HepG2 (cell line): Measurements from ENCODE around the gene CD37. TPM values are rescaled to one million over a fixed set of nuclear protein-coding genes. Genes with fewer than 3 reads are reported as not detected.

Source experiments
- MLLT10 ChIP-seq: sonication (generic); formaldehyde crosslinking; IDR thresholded peaks from 2 replicates; pipeline ENCODE4 v1.4.0; 2020; ENCODE audit warnings: missing genetic modification reagents
- NFATC3 ChIP-seq: sonication (generic); formaldehyde crosslinking; IDR thresholded peaks from 2 replicates; pipeline ENCODE4 v1.5.1; 2020; ENCODE audit warnings: mild to moderate bottlenecking, missing genetic modification reagents
- ZNF292 ChIP-seq: sonication (generic); formaldehyde crosslinking; IDR thresholded peaks from 2 replicates; pipeline ENCODE4 v1.8.1; 2022; ENCODE audit warnings: mild to moderate bottlenecking, low read depth, missing genetic modification reagents, borderline replicate concordance
- ZNF496 ChIP-seq: sonication (generic); formaldehyde crosslinking; IDR thresholded peaks from 2 replicates; pipeline ENCODE4 v1.8.1; 2023; ENCODE audit warnings: mild to moderate bottlenecking, moderate library complexity, missing genetic modification reagents; ENCODE audit not compliant: insufficient replicate concordance
- ZNF619 ChIP-seq: sonication (generic); formaldehyde crosslinking; IDR thresholded peaks from 2 replicates; pipeline ENCODE4 v1.4.0; 2020; ENCODE audit warnings: mild to moderate bottlenecking, missing genetic modification reagents
- polyA plus RNA-seq, 8 experiments: library from polyadenylated mRNA; depleted of rRNA in 3 of 8; stranded (reverse) in 7 of 8; unstranded in 1 of 8; fragments of >200 nt; fragmentation: Illumina TruSeq in 4 of 8; extraction: Trizol in 4 of 8; gene quantifications; 2 replicates each; pipeline versions ENCODE4 v1.2.1 to v1.2.3, GENCODE V29; 2011 to 2016; ENCODE audit warnings: low read depth in 4 of 8, missing spikeins in 1 of 8, mixed read lengths in 1 of 8; ENCODE audit not compliant: insufficient read depth in 1 of 8
- total RNA-seq, 5 experiments: library from RNA; depleted of rRNA; stranded (reverse); fragments of >200 nt; fragmentation: Illumina TruSeq; extraction: Trizol; gene quantifications; 2 replicates each; pipeline ENCODE4 v1.2.3, GENCODE V29; 2016; ENCODE audit warnings: low read depth in 1 of 5
- TF ChIP-seq, protein P1 (sequence below): sonication (generic); formaldehyde crosslinking; conservative IDR thresholded peaks from 2 replicates; pipeline ENCODE4 v1.4.0; 2020; ENCODE audit warnings: mild to moderate bottlenecking, missing genetic modification reagents, moderate library complexity
- TF ChIP-seq, protein P2 (sequence below): sonication (generic); formaldehyde crosslinking; IDR thresholded peaks from 2 replicates; pipeline ENCODE4 v1.5.0; 2020; ENCODE audit warnings: missing genetic modification reagents
- TF ChIP-seq, protein P3 (sequence below): sonication (generic); formaldehyde crosslinking; IDR thresholded peaks from 2 replicates; pipeline ENCODE4 v1.4.0; 2020; ENCODE audit warnings: missing genetic modification reagents
- TF ChIP-seq, protein P4 (sequence below): sonication (generic); formaldehyde crosslinking; IDR thresholded peaks from 2 replicates; pipeline ENCODE4 v1.4.0; 2020; ENCODE audit warnings: mild to moderate bottlenecking, missing genetic modification reagents, borderline replicate concordance
- TF ChIP-seq, protein P5 (sequence below): sonication (generic); formaldehyde crosslinking; IDR thresholded peaks from 2 replicates; pipeline ENCODE4 v1.4.0; 2020; ENCODE audit warnings: missing genetic modification reagents, mild to moderate bottlenecking, borderline replicate concordance
- TF ChIP-seq, protein P6 (sequence below): sonication (generic); formaldehyde crosslinking; IDR thresholded peaks from 2 replicates; pipeline ENCODE4 v1.5.0; 2020; ENCODE audit warnings: missing genetic modification reagents, mild to moderate bottlenecking, borderline replicate concordance
- TF ChIP-seq, protein P7 (sequence below): sonication (generic); formaldehyde crosslinking; IDR thresholded peaks from 2 replicates; pipeline ENCODE4 v1.4.0; 2020; ENCODE audit warnings: mild to moderate bottlenecking, missing genetic modification reagents

Gene CD37
- total and polyA plus RNA-seq, 2 of the 13 experiments (the other 11 are each of a cell fraction or from before 2014, with no cell fraction given), result not detected

DNA sequence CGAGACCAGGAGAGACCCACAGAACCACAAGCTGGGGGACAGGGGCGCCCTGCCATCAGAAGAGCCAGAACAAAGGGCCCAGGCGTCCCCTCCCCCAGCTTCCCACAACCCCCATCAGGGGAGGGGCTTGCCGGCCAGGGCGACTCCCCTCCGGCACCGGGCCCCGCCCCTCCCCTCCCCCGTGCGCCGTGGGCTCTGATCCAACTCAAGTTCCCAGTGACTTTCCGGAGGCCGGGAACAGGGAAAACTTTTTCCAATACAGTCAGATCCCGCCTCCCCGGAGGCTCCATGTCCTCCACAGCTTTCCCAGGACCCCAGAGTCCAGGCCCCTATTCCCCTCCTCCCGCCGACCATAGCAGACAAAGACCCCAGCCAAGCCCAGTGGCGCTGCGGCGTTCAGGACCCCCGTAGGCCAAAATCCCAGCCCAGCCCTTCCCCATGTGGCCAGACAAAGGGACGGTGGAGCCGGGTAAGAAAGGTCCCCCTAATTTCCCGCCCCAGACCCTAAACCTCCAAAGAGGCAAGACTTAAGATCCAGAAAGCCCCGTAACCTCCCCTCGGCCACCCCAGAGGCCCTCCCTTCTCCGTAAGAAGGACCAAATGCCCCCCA is 26.3 kb downstream of the CD37 start (continued):
- TF ChIP-seq, protein P1, sequence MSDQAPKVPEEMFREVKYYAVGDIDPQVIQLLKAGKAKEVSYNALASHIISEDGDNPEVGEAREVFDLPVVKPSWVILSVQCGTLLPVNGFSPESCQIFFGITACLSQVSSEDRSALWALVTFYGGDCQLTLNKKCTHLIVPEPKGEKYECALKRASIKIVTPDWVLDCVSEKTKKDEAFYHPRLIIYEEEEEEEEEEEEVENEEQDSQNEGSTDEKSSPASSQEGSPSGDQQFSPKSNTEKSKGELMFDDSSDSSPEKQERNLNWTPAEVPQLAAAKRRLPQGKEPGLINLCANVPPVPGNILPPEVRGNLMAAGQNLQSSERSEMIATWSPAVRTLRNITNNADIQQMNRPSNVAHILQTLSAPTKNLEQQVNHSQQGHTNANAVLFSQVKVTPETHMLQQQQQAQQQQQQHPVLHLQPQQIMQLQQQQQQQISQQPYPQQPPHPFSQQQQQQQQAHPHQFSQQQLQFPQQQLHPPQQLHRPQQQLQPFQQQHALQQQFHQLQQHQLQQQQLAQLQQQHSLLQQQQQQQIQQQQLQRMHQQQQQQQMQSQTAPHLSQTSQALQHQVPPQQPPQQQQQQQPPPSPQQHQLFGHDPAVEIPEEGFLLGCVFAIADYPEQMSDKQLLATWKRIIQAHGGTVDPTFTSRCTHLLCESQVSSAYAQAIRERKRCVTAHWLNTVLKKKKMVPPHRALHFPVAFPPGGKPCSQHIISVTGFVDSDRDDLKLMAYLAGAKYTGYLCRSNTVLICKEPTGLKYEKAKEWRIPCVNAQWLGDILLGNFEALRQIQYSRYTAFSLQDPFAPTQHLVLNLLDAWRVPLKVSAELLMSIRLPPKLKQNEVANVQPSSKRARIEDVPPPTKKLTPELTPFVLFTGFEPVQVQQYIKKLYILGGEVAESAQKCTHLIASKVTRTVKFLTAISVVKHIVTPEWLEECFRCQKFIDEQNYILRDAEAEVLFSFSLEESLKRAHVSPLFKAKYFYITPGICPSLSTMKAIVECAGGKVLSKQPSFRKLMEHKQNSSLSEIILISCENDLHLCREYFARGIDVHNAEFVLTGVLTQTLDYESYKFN (CRISPR knock-in tag), result peak; percentile 64
- TF ChIP-seq NFATC3 (CRISPR knock-in tag) (no peak), ZNF496 (CRISPR knock-in tag) (no peak), ZNF619 (CRISPR knock-in tag) (no peak), MLLT10 (CRISPR knock-in tag) (no peak), ZNF292 (no peak)
- TF ChIP-seq, protein P2, sequence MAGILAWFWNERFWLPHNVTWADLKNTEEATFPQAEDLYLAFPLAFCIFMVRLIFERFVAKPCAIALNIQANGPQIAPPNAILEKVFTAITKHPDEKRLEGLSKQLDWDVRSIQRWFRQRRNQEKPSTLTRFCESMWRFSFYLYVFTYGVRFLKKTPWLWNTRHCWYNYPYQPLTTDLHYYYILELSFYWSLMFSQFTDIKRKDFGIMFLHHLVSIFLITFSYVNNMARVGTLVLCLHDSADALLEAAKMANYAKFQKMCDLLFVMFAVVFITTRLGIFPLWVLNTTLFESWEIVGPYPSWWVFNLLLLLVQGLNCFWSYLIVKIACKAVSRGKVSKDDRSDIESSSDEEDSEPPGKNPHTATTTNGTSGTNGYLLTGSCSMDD (CRISPR knock-in tag), result no peak
- TF ChIP-seq, protein P3, sequence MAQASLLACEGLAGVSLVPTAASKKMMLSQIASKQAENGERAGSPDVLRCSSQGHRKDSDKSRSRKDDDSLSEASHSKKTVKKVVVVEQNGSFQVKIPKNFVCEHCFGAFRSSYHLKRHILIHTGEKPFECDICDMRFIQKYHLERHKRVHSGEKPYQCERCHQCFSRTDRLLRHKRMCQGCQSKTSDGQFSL (CRISPR knock-in tag), result no peak
- TF ChIP-seq, protein P4, sequence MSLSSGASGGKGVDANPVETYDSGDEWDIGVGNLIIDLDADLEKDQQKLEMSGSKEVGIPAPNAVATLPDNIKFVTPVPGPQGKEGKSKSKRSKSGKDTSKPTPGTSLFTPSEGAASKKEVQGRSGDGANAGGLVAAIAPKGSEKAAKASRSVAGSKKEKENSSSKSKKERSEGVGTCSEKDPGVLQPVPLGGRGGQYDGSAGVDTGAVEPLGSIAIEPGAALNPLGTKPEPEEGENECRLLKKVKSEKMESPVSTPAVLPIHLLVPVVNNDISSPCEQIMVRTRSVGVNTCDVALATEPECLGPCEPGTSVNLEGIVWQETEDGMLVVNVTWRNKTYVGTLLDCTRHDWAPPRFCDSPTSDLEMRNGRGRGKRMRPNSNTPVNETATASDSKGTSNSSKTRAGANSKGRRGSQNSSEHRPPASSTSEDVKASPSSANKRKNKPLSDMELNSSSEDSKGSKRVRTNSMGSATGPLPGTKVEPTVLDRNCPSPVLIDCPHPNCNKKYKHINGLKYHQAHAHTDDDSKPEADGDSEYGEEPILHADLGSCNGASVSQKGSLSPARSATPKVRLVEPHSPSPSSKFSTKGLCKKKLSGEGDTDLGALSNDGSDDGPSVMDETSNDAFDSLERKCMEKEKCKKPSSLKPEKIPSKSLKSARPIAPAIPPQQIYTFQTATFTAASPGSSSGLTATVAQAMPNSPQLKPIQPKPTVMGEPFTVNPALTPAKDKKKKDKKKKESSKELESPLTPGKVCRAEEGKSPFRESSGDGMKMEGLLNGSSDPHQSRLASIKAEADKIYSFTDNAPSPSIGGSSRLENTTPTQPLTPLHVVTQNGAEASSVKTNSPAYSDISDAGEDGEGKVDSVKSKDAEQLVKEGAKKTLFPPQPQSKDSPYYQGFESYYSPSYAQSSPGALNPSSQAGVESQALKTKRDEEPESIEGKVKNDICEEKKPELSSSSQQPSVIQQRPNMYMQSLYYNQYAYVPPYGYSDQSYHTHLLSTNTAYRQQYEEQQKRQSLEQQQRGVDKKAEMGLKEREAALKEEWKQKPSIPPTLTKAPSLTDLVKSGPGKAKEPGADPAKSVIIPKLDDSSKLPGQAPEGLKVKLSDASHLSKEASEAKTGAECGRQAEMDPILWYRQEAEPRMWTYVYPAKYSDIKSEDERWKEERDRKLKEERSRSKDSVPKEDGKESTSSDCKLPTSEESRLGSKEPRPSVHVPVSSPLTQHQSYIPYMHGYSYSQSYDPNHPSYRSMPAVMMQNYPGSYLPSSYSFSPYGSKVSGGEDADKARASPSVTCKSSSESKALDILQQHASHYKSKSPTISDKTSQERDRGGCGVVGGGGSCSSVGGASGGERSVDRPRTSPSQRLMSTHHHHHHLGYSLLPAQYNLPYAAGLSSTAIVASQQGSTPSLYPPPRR (CRISPR knock-in tag), result no peak
- TF ChIP-seq, protein P5, sequence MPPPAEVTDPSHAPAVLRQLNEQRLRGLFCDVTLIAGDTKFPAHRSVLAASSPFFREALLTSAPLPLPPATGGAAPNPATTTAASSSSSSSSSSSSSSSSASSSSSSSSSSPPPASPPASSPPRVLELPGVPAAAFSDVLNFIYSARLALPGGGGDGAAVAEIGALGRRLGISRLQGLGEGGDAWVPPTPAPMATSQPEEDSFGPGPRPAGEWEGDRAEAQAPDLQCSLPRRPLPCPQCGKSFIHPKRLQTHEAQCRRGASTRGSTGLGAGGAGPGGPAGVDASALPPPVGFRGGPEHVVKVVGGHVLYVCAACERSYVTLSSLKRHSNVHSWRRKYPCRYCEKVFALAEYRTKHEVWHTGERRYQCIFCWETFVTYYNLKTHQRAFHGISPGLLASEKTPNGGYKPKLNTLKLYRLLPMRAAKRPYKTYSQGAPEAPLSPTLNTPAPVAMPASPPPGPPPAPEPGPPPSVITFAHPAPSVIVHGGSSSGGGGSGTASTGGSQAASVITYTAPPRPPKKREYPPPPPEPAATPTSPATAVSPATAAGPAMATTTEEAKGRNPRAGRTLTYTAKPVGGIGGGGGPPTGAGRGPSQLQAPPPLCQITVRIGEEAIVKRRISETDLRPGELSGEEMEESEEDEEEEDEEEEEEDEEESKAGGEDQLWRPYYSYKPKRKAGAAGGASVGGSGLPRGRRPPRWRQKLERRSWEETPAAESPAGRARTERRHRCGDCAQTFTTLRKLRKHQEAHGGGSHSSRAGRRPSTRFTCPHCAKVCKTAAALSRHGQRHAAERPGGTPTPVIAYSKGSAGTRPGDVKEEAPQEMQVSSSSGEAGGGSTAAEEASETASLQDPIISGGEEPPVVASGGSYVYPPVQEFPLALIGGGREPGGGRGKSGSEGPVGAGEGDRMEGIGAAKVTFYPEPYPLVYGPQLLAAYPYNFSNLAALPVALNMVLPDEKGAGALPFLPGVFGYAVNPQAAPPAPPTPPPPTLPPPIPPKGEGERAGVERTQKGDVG (CRISPR knock-in tag), result no peak
- TF ChIP-seq, protein P6, sequence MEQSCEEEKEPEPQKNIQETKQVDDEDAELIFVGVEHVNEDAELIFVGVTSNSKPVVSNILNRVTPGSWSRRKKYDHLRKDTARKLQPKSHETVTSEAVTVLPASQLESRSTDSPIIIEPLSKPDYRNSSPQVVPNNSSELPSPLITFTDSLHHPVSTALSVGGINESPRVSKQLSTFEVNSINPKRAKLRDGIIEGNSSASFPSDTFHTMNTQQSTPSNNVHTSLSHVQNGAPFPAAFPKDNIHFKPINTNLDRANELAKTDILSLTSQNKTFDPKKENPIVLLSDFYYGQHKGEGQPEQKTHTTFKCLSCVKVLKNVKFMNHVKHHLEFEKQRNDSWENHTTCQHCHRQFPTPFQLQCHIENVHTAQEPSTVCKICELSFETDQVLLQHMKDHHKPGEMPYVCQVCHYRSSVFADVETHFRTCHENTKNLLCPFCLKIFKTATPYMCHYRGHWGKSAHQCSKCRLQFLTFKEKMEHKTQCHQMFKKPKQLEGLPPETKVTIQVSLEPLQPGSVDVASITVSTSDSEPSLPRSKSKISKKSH, result no peak
- TF ChIP-seq, protein P7, sequence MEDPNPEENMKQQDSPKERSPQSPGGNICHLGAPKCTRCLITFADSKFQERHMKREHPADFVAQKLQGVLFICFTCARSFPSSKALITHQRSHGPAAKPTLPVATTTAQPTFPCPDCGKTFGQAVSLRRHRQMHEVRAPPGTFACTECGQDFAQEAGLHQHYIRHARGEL (CRISPR knock-in tag), result no peak
